Chondrocyte (in vitro differentiated cells): ENCODE data around the gene VOPP1. TPM values are rescaled to one million over a fixed set of nuclear protein-coding genes. Genes with fewer than 3 reads are reported as not detected.

Experiments
- DNase-seq: peaks from one replicate; pipeline ENCODE4 v3.0.0; 2021; ENCODE audit warnings: mixed read lengths, low spot score
- H3K27ac Mint-ChIP-seq: one replicate; pipeline ENCODE4 v1.8.0; 2021; ENCODE audit warnings: mild to moderate bottlenecking, moderate library complexity, mixed read lengths; ENCODE audit not compliant: unreplicated experiment
- H3K27me3 Mint-ChIP-seq: 2 replicates; pipeline ENCODE4 v1.8.0; 2021; ENCODE audit warnings: low read depth, mixed read lengths
- H3K36me3 Mint-ChIP-seq: 2 replicates; pipeline ENCODE4 v1.8.0; 2021; ENCODE audit warnings: low read depth, mixed read lengths
- H3K4me1 Mint-ChIP-seq: 2 replicates; pipeline ENCODE4 v1.8.0; 2021; ENCODE audit warnings: low read depth, mild to moderate bottlenecking, mixed read lengths
- H3K4me3 Mint-ChIP-seq: one replicate; pipeline ENCODE4 v1.8.0; 2021; ENCODE audit warnings: mild to moderate bottlenecking, moderate library complexity, mixed read lengths; ENCODE audit not compliant: unreplicated experiment
- H3K9me3 Mint-ChIP-seq: 2 replicates; pipeline ENCODE4 v1.8.0; 2021; ENCODE audit warnings: low read depth, mixed read lengths
- CTCF ChIP-seq: fragments of 200-600 bp; sonication (generic); IDR thresholded peaks from 2 replicates; pipeline ENCODE4 v1.5.0; 2021; ENCODE audit warnings: antibody characterized with exemption, mild to moderate bottlenecking, moderate library complexity
- total RNA-seq: library from RNA; stranded (reverse); gene quantifications from 3 replicates; pipeline ENCODE4 v1.2.1, GENCODE V29; 2021

Gene VOPP1
- total RNA-seq, 1 donor from 2014 or later: 69.2 TPM

- Mint-ChIP-seq H3K27ac (no peak overlapping the region), H3K4me3 (no peak overlapping the region), H3K4me1 (no peaks in the 10 kb centered on the region), H3K9me3 (no peaks in the 10 kb centered on the region), H3K27me3 (no peaks in the 10 kb centered on the region), H3K36me3 (peaks cover 15% of the 10 kb centered on the region)
- no peak for DNase-seq
- TF ChIP-seq CTCF: no peak
Observed at GRCh38 chr7:55497521-55497920, 74.8 kb downstream of the VOPP1 start.

- Mint-ChIP-seq H3K9me3 (no peaks in the 10 kb centered on the region), H3K4me1 (no peaks in the 10 kb centered on the region), H3K27me3 (no peaks in the 10 kb centered on the region), H3K36me3 (peaks cover 16% of the 10 kb centered on the region), H3K4me3 (no peak overlapping the region), H3K27ac (no peak overlapping the region)
- no peak for TF ChIP-seq CTCF
- no peak for DNase-seq
Observed at GRCh38 chr7:55496906-55497305, 75.4 kb downstream of the VOPP1 start.

GRCh38 chr7:55494951-55495350 is 77.4 kb downstream of the VOPP1 start:
- no peaks in the 10 kb centered on the region for H3K9me3 Mint-ChIP-seq
- no peak overlapping the region for H3K27ac Mint-ChIP-seq
- peaks cover 20% of the 10 kb centered on the region for H3K36me3 Mint-ChIP-seq
- DNase-seq: no peak
- TF ChIP-seq CTCF: no peak
- H3K27me3 Mint-ChIP-seq: no peaks in the 10 kb centered on the region
- H3K4me3 Mint-ChIP-seq: no peak overlapping the region
- no peaks in the 10 kb centered on the region for H3K4me1 Mint-ChIP-seq

- Mint-ChIP-seq H3K27me3 (no peaks in the 10 kb centered on the region), H3K4me3 (no peak overlapping the region), H3K36me3 (peaks cover 29% of the 10 kb centered on the region), H3K4me1 (no peaks in the 10 kb centered on the region), H3K9me3 (no peaks in the 10 kb centered on the region), H3K27ac (no peak overlapping the region)
- no peak for DNase-seq
- no peak for TF ChIP-seq CTCF
Observed at GRCh38 chr7:55493408-55493807, 78.9 kb downstream of the VOPP1 start.

- H3K4me1 Mint-ChIP-seq: no peaks in the 10 kb centered on the region
- no peak overlapping the region for H3K27ac Mint-ChIP-seq
- no peak overlapping the region for H3K4me3 Mint-ChIP-seq
- no peaks in the 10 kb centered on the region for H3K27me3 Mint-ChIP-seq
- H3K36me3 Mint-ChIP-seq: peaks cover 31% of the 10 kb centered on the region
- H3K9me3 Mint-ChIP-seq: no peaks in the 10 kb centered on the region
- DNase-seq: no peak
- no peak for TF ChIP-seq CTCF
Observed at GRCh38 chr7:55491346-55491745, 81.0 kb downstream of the VOPP1 start.
